HG03064 (cell line): ENCODE data around the gene MT1G.
"Not testable (repeated sequence)": the region's sequence is repeated elsewhere in the genome, so short reads cannot be mapped to it uniquely, and the experiment has no call there.

Experiments used
- ATAC-seq: cut with Tn5 transposase; IDR thresholded peaks from one replicate; pipeline ENCODE4 v1.9.1; 2021; ENCODE audit warnings: low read depth; ENCODE audit not compliant: unreplicated experiment

Gene MT1G

GRCh38 chr16:56665286-56666261 lies 2.3 kb downstream of the MT1G start:
- not testable (repeated sequence) for ATAC-seq

GRCh38 chr16:56664506-56664905 lies 3.4 kb downstream of the MT1G start:
- ATAC-seq, result no peak

GRCh38 chr16:56662357-56663354 lies 5.2 kb downstream of the MT1G start:
- no peak for ATAC-seq

- ATAC-seq, result no peak
Observed at GRCh38 chr16:56658327-56658875, 9.5 kb downstream of the MT1G start.

GRCh38 chr16:56657555-56658326 lies 10.1 kb downstream of the MT1G start, which contains the start of gene MT1F:
MT1F (plus strand) TSS chr16:56657959; CDS start chr16:56658059, 100 bp downstream.
- no peak for ATAC-seq

- no peak for ATAC-seq
Observed at GRCh38 chr16:56653218-56653617, 14.6 kb downstream of the MT1G start.

GRCh38 chr16:56652600-56652999 lies 15.3 kb downstream of the MT1G start:
- ATAC-seq, result no peak

- ATAC-seq, result no peak
Observed at GRCh38 chr16:56651586-56651985, 16.3 kb downstream of the MT1G start, which contains the start of gene MT1B. MT1B (plus strand) TSS chr16:56651886; CDS start chr16:56651954, 68 bp downstream.

GRCh38 chr16:56649820-56650219 lies 18.0 kb downstream of the MT1G start:
- no peak for ATAC-seq

- ATAC-seq, result no peak
Observed at GRCh38 chr16:56649271-56649670, 18.6 kb downstream of the MT1G start.

GRCh38 chr16:56647641-56648431 lies 20.0 kb downstream of the MT1G start:
- ATAC-seq, result no peak

- ATAC-seq, result no peak
Observed at GRCh38 chr16:56645838-56646237, 22.0 kb downstream of the MT1G start.

GRCh38 chr16:56645311-56645710 lies 22.6 kb downstream of the MT1G start:
- no peak for ATAC-seq

GRCh38 chr16:56643833-56644232 lies 24.0 kb downstream of the MT1G start:
- ATAC-seq, result no peak

GRCh38 chr16:56643080-56643778 lies 24.6 kb downstream of the MT1G start:
- ATAC-seq, result no peak

GRCh38 chr16:56641166-56641565 lies 26.7 kb downstream of the MT1G start:
- no peak for ATAC-seq

GRCh38 chr16:56640076-56640475 lies 27.8 kb downstream of the MT1G start:
- no peak for ATAC-seq

GRCh38 chr16:56639045-56639444 lies 28.8 kb downstream of the MT1G start:
- no peak for ATAC-seq
